Tibial nerve (tissue), 4 donors: Measurements from ENCODE around the gene CDR2L.

Experiments
- EP300 ChIP-seq, 2 donors: sonication (generic); formaldehyde crosslinking; IDR thresholded peaks; one replicate each; pipeline ENCODE4 v1.6.1; 2017; ENCODE audit warnings: antibody characterized with exemption in 2 of 2, mild to moderate bottlenecking in 1 of 2
- POLR2A ChIP-seq, 2 donors: fragments of 450-650 bp; IDR thresholded peaks; one replicate each; pipeline ENCODE4 v1.6.1; 2017; ENCODE audit warnings: antibody characterized with exemption in 2 of 2, mild to moderate bottlenecking in 2 of 2, moderate library complexity in 2 of 2
- TF ChIP-seq, protein P1 (sequence below), 5 experiments: fragments of 200-600 bp in 3 of 5; fragments of 450-650 bp in 2 of 5; sonication (generic) in 3 of 5; IDR thresholded peaks; one replicate each; pipeline ENCODE4 v1.5.1; 2016 to 2019; ENCODE audit warnings: antibody characterized with exemption in 5 of 5, mild to moderate bottlenecking in 3 of 5, moderate library complexity in 2 of 5

DNA sequence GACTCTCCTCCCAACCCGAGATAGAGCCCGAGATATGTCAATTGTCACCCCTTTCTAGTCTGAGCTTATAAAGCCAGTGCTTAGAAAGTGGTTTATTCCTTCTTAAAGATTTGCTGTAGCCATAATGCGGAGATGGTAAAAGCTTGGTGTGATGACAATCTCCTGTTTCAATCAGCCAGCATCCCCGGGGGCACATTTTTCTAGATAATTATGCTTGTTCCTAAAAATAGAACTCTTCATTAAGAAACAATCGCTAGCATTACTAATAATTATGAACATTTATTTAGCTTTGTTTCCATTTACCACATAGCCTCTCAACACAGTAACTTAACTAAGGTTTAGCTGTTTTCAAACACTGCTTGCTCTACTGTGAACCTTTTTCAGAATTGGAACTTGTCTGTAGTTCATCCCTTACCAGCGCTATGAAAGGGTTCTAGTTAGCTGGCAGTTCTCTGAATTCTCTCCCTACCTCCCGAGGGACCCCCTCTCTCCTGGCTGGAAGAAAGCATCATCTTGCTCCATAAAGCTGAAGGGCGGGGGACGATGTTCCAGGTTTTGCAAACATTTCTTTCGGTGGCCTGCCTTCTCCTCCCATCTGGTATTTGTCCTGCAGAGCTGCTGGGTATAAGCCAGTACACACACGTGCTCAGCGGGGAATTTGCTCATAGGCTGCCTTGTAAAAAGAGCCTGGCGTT lies 24.1 kb downstream of the CDR2L start:
- TF ChIP-seq, protein P1, sequence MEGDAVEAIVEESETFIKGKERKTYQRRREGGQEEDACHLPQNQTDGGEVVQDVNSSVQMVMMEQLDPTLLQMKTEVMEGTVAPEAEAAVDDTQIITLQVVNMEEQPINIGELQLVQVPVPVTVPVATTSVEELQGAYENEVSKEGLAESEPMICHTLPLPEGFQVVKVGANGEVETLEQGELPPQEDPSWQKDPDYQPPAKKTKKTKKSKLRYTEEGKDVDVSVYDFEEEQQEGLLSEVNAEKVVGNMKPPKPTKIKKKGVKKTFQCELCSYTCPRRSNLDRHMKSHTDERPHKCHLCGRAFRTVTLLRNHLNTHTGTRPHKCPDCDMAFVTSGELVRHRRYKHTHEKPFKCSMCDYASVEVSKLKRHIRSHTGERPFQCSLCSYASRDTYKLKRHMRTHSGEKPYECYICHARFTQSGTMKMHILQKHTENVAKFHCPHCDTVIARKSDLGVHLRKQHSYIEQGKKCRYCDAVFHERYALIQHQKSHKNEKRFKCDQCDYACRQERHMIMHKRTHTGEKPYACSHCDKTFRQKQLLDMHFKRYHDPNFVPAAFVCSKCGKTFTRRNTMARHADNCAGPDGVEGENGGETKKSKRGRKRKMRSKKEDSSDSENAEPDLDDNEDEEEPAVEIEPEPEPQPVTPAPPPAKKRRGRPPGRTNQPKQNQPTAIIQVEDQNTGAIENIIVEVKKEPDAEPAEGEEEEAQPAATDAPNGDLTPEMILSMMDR (IDR thresholded peaks at IDR 0.05): no peak
- TF ChIP-seq POLR2A (IDR thresholded peaks at IDR 0.05) (no peak), EP300 (IDR thresholded peaks at IDR 0.05) (peak in 1 of 2 donors; percentile 4)
